ENCODE results near the gene TBKBP1. TPM values are rescaled to one million over a fixed set of nuclear protein-coding genes. Genes with fewer than 3 reads are reported as not detected.
A peak's percentile ranks its signal among the peaks of the same experiment; 100 is the strongest.

Gene TBKBP1
- total and polyA plus RNA-seq, 2 of the 4 experiments (the other 2 are of a cell fraction), result 3.4 to 8.5 TPM

- H3K27ac ChIP-seq (ENCODE audit: insufficient read depth, low read length), result no peak overlapping the region; the same call in 1 of the 2 replicates
- CTCF ChIA-PET, result no interaction called here
- WGBS, 2 experiments (ENCODE audit: extremely low coverage in 2 of 2, insufficient read length in 1 of 2), result 80% methylated on average over 1 of the region's 7 CpGs; no CpG with 5 or more reads in 1 of the 2 experiments
Measured at GRCh38 chr17:47686664-47687327, 7.2 kb upstream of the TBKBP1 start.

More at GRCh38 chr17:47686664-47687327, 7.2 kb upstream of the TBKBP1 start:
- Histone ChIP-seq H2BK5ac (ENCODE audit: low read depth, low read length, poor library complexity, severe bottlenecking) (peak overlapping the region; percentile 65), H2BK15ac (ENCODE audit: low read depth, low read length) (no peak overlapping the region), H3K79me1 (ENCODE audit: low read depth in 1 of 2, low read length in 2 of 2) (peaks cover 13 to 38% of the 10 kb centered on the region in 2 experiments), H2BK120ac (ENCODE audit: low read depth, low read length) (no peak overlapping the region), H2AK5ac (ENCODE audit: low read depth, low read length) (no peak overlapping the region), H3K27me3 (ENCODE audit: control insufficient read depth, insufficient read depth, low read length) (no peaks in the 10 kb centered on the region), H3K18ac (ENCODE audit: low read depth, low read length) (no peak overlapping the region), H3K9me1 (ENCODE audit: insufficient read depth, low read length) (peaks cover 17% of the 10 kb centered on the region), H4K8ac (ENCODE audit: low read depth in 2 of 2, low read length in 2 of 2) (no peak overlapping the region), H3K14ac (replicated peaks; ENCODE audit: low read depth, low read length) (no peak overlapping the region), H4K5ac (ENCODE audit: low read depth, low read length) (no peak overlapping the region), H3K56ac (ENCODE audit: extremely low read depth, insufficient read depth, low read length) (no peak overlapping the region; the same call in 1 of the 2 replicates), H3K4me3 (ENCODE audit: insufficient read depth, low read depth, low read length) (no peak overlapping the region), H3K4me2 (ENCODE audit: low read depth, low read length) (no peak overlapping the region; the same call in 1 of the 2 replicates), H2AK9ac (replicated peaks; ENCODE audit: low read depth, low read length, poor library complexity) (no peak overlapping the region), H3K4ac (ENCODE audit: low read depth, low read length) (no peak overlapping the region), H3K4me1 (ENCODE audit: control insufficient read depth, insufficient read depth, low read length) (peaks cover 20% of the 10 kb centered on the region), H2BK20ac (ENCODE audit: low read depth, low read length) (no peak overlapping the region), H2AFZ (replicated peaks; ENCODE audit: low read length, poor library complexity) (no peak overlapping the region), H3K23ac (ENCODE audit: low read depth, low read length) (no peak overlapping the region), H3K9ac (ENCODE audit: low read depth, low read length) (no peak overlapping the region), H4K20me1 (ENCODE audit: insufficient read depth, low read length) (peaks cover 45% of the 10 kb centered on the region), H4K91ac (ENCODE audit: insufficient read depth, low read depth, low read length) (no peak overlapping the region), H3K9me3 (ENCODE audit: control insufficient read depth, insufficient read depth, low read length) (no peaks in the 10 kb centered on the region), H3K36me3 (ENCODE audit: control insufficient read depth, insufficient read depth, low read length) (peaks cover 19% of the 10 kb centered on the region)
- POLR2A ChIA-PET (ENCODE audit: unreplicated experiment), result interaction anchor here (0.5 kb wide), 1 partner anchor 8 kb away, joined by 5 read pairs; no protein-coding TSS in a partner anchor
- dilution Hi-C loops (cut with HindIII; ENCODE audit: low sequenced_read_pairs, unreplicated experiment) (no loop called here), intact Hi-C loops (cut with micrococcal nuclease) (no loop called here), in situ Hi-C loops (cut with MboI; ENCODE audit: low sequenced_read_pairs) (no loop called here)
- no TSS peak for BruUV-seq (replicated peaks)
- TF ChIP-seq SMC3 (IDR thresholded peaks at IDR 0.05; ENCODE audit: low read depth, low read length) (no peak), FOS (IDR thresholded peaks at IDR 0.05; ENCODE audit: low read depth, low read length) (no peak), NFE2L2 (IDR thresholded peaks at IDR 0.05; ENCODE audit: low read depth, low read length) (no peak), MAZ (IDR thresholded peaks at IDR 0.05; ENCODE audit: borderline replicate concordance, low read depth, low read length) (no peak), RAD21 (IDR thresholded peaks at IDR 0.05; ENCODE audit: low read length) (no peak), MAFK (IDR thresholded peaks at IDR 0.05; ENCODE audit: low read depth, low read length) (no peak), POLR2A (IDR thresholded peaks at IDR 0.05; ENCODE audit: low read depth, low read length) (no peak)
- TF ChIP-seq, protein P1, sequence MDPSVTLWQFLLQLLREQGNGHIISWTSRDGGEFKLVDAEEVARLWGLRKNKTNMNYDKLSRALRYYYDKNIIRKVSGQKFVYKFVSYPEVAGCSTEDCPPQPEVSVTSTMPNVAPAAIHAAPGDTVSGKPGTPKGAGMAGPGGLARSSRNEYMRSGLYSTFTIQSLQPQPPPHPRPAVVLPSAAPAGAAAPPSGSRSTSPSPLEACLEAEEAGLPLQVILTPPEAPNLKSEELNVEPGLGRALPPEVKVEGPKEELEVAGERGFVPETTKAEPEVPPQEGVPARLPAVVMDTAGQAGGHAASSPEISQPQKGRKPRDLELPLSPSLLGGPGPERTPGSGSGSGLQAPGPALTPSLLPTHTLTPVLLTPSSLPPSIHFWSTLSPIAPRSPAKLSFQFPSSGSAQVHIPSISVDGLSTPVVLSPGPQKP (IDR thresholded peaks at IDR 0.05; ENCODE audit: borderline replicate concordance, low read depth, low read length), result no peak
- DNase-seq (peak; percentile 34), ATAC-seq (ENCODE audit: low read depth) (peak; percentile 4; the same call in 1 of the 2 replicates)

Data from IMR-90 (cell line).